Cardiac fibroblast (primary cell): ENCODE measurements around the gene SLC25A30.

ENCODE experiments used
- DNase-seq, 2 donors: peaks; one replicate each; pipeline versions ENCODE4 v3.0.0 to v3.0.0-alpha.2; 2010; ENCODE audit warnings: low read depth in 2 of 2
- H3K4me3 ChIP-seq, 2 donors: replicated peaks in 1 of 2; 1 replicate in 1 of 2; 2 replicates in 1 of 2; pipeline ENCODE4 v1.5.1; 2011; ENCODE audit warnings: low read depth in 2 of 2, low read length in 2 of 2, mild to moderate bottlenecking in 2 of 2, moderate library complexity in 1 of 2
- TF ChIP-seq, protein P1 (sequence below): IDR thresholded peaks from one replicate; pipeline ENCODE4 v1.5.1; 2011; ENCODE audit warnings: low read depth, mild to moderate bottlenecking, low read length, inconsistent platforms

The SLC25A30 gene

DNA sequence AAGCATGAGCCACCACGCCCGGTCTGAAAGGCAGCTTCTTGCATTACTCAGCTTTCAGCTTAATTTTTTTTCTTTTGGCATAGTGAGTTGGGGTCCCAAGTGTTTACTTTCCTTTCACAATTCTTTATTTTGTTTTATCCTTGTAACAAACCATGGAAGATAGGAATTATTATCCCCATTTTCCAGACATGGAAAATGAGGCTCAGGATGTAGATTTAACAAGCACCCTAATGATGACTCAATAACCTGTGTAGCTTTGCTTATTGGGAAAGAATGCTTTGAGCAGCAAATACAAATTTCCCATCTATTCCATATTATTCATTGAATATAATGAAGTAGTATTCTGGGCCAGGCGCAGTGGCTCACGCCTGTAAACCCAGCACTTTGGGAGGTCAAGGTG lies 33.1 kb upstream of the SLC25A30 start:
- no peak for DNase-seq
- TF ChIP-seq, protein P1, sequence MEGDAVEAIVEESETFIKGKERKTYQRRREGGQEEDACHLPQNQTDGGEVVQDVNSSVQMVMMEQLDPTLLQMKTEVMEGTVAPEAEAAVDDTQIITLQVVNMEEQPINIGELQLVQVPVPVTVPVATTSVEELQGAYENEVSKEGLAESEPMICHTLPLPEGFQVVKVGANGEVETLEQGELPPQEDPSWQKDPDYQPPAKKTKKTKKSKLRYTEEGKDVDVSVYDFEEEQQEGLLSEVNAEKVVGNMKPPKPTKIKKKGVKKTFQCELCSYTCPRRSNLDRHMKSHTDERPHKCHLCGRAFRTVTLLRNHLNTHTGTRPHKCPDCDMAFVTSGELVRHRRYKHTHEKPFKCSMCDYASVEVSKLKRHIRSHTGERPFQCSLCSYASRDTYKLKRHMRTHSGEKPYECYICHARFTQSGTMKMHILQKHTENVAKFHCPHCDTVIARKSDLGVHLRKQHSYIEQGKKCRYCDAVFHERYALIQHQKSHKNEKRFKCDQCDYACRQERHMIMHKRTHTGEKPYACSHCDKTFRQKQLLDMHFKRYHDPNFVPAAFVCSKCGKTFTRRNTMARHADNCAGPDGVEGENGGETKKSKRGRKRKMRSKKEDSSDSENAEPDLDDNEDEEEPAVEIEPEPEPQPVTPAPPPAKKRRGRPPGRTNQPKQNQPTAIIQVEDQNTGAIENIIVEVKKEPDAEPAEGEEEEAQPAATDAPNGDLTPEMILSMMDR: no peak
- no peak overlapping the region for H3K4me3 ChIP-seq

DNA sequence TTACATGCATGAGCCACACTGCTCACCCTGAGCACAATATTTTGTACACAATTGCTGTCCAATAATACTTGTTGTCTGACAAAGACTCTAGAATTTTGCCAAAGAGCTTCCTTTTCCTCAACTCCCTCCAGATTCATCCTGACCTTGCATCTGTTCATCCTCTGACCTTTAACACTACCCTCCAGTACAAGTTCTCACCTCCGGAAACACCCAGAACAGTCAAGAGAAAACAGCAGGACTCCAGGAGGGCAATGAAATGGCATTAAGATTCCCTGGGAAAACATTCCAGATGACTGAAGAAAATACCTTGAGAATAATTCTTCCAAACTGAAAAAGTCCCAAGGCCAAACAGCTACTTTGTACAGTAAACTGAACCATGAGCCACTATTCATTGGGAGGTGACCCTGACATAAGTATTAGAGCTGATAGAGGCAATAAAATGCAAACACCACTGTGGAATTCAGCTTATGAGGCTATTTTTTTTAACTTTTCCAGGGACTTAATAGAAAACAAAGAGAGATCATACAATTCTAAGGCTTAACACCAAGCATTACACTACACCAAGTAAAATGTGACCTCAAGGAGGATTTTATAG lies 30.9 kb upstream of the SLC25A30 start:
- H3K4me3 ChIP-seq: no peak overlapping the region
- no peak for DNase-seq
- TF ChIP-seq, protein P1: no peak

DNA sequence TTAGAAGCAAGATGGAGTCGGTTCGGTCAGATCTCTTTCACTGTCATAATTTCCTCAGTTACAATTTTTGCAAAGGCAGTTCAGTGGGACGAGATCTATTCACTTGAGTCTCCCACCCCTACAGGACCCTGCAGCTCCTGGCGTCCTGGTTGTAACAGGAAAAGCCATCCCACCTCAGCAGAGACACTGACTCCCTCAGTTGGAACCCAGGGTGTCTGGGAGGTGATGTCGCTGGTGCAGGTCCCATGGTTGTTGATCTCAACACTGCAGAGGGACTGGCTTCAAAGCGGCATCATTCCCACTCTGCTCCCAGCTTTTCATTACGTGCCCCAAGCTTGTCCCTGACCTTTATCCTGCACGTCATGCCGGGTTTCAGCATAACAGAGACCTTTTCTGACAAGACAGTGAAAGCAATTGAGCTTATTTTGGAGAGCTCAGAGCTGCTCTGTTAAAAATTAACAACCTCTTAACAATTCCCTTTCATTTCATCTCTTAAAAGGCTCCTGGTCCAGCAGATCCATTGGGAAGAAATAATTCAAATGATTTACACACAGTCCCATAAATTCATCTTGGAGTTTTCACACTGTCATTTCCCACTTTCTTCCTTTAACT lies 29.0 kb upstream of the SLC25A30 start:
- no peak for DNase-seq
- TF ChIP-seq, protein P1: no peak
- no peak overlapping the region for H3K4me3 ChIP-seq

DNA sequence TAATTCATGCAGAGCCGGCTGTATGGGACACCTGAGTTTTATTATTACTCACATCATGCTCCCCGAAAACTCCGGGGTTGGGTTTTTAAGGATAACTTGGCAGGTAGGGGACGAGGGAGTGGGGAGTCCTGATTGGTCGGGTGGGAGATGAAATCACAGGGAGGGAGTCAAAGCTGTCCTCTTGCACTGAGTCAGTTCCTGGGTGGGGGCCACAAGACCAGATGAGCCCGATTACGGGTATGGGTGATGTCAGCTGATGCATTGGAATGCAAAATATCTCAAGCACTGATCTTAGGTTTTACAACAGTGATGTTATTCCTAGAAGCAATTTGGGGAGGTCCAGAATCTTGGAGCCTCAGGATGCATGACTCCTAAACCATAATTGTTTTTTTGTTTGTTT lies 28.0 kb upstream of the SLC25A30 start:
- H3K4me3 ChIP-seq: no peak overlapping the region
- peak; percentile 12 to 70 for DNase-seq
- TF ChIP-seq, protein P1: no peak

DNA sequence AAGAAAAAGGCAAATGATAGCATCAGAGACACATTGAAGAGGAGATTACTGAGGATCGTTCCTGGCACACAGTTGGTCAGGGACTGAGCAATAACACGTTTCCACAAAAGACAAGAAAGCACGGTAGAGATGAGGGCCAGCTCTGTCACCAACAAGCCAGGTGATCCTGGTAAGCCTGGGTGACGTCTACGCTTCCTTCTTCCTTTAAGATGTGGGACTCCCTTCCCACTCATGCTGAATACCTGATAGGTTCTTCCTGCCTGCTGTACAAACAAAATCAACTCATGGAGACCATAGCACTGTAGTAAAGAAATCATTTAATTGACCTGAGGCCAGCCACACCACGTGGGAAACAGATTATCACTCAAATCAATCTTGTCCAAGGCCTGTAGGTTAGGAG lies 26.9 kb upstream of the SLC25A30 start:
- H3K4me3 ChIP-seq: no peak overlapping the region
- no peak for DNase-seq
- TF ChIP-seq, protein P1: no peak

DNA sequence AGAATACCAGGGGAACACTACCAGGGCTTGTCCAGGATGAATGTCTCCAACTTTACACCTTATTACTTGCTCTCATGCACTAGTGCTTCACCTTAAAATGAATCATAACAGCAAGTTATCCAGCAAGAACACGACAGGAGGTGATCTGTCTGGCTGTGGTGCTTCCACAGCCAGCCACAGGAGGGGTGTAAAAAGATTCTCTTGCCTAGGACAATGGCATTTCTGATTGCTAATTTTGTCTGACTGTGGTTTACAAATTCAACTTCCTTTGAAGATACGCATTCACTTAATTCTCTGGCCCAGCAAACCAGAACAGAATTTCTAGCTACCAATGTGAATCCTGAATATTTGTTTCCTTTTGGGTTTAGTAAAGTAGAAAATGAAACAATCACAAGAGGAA lies 23.5 kb upstream of the SLC25A30 start:
- no peak overlapping the region for H3K4me3 ChIP-seq
- DNase-seq: peak; percentile 25 to 40
- TF ChIP-seq, protein P1: peak; percentile 38
